ENCODE data around the gene BPIFB1. TPM values are rescaled to one million over a fixed set of nuclear protein-coding genes. Genes with fewer than 3 reads are reported as not detected.

Gene BPIFB1
- total and polyA plus RNA-seq, 2 donors (not counting 1 experiment from before 2014, with no cell fraction given) = not detected

- Histone ChIP-seq H3K4me1 (ENCODE audit: control insufficient read depth, extremely low read depth, insufficient read depth, low read length) (no peaks in the 10 kb centered on the region), H3K27ac (ENCODE audit: insufficient read depth, low read length) (no peak overlapping the region), H4K20me1 (ENCODE audit: control insufficient read depth, extremely low read depth, insufficient read depth, low read length) (no peaks in the 10 kb centered on the region), H3K9me3 (ENCODE audit: control insufficient read depth, insufficient read depth, low read depth, low read length) (no peaks in the 10 kb centered on the region), H3K27me3 (ENCODE audit: control insufficient read depth, insufficient read depth, low read length) (peaks cover 4% of the 10 kb centered on the region), H3K36me3 (ENCODE audit: control insufficient read depth, insufficient read depth, low read length) (no peaks in the 10 kb centered on the region), H3K9ac (ENCODE audit: insufficient read depth, low read length) (no peak overlapping the region), H2AFZ (ENCODE audit: low read length) (no peak overlapping the region), H3K4me3 (replicated peaks in 1 of 4; ENCODE audit: control extremely low read depth in 1 of 4, insufficient read depth in 1 of 4, low read depth in 3 of 4, low read length in 4 of 4) (no peak overlapping the region), H3K79me2 (ENCODE audit: control insufficient read depth, insufficient read depth, low read length) (no peaks in the 10 kb centered on the region), H3K4me2 (ENCODE audit: extremely low read depth, insufficient read depth, low read length) (no peak overlapping the region)
- no peak for TF ChIP-seq EZH2 (IDR thresholded peaks at IDR 0.05; ENCODE audit: low read length, missing control alignments)
- no peak for TF ChIP-seq CTCF (conservative IDR thresholded peaks at IDR 0.05 in 1 of 2, IDR thresholded peaks at IDR 0.05 in 1 of 2; ENCODE audit: low read depth in 1 of 2, low read length in 2 of 2)
- no peak for DNase-seq (ENCODE audit: low read depth in 2 of 2)
Measured at GRCh38 chr20:33284284-33284683, 1.3 kb downstream of the BPIFB1 start.

GRCh38 chr20:33284937-33285336 lies 1.9 kb downstream of the BPIFB1 start:
- TF ChIP-seq EZH2 (IDR thresholded peaks at IDR 0.05; ENCODE audit: low read length, missing control alignments) = no peak
- TF ChIP-seq CTCF (conservative IDR thresholded peaks at IDR 0.05 in 1 of 2, IDR thresholded peaks at IDR 0.05 in 1 of 2; ENCODE audit: low read depth in 1 of 2, low read length in 2 of 2) = no peak
- Histone ChIP-seq H3K4me2 (ENCODE audit: extremely low read depth, insufficient read depth, low read length) (no peak overlapping the region), H3K36me3 (ENCODE audit: control insufficient read depth, insufficient read depth, low read length) (no peaks in the 10 kb centered on the region), H3K27me3 (ENCODE audit: control insufficient read depth, insufficient read depth, low read length) (peaks cover 4% of the 10 kb centered on the region), H3K27ac (ENCODE audit: insufficient read depth, low read length) (no peak overlapping the region), H3K4me3 (replicated peaks in 1 of 4; ENCODE audit: control extremely low read depth in 1 of 4, insufficient read depth in 1 of 4, low read depth in 3 of 4, low read length in 4 of 4) (no peak overlapping the region), H3K4me1 (ENCODE audit: control insufficient read depth, extremely low read depth, insufficient read depth, low read length) (no peaks in the 10 kb centered on the region), H3K79me2 (ENCODE audit: control insufficient read depth, insufficient read depth, low read length) (no peaks in the 10 kb centered on the region), H4K20me1 (ENCODE audit: control insufficient read depth, extremely low read depth, insufficient read depth, low read length) (no peaks in the 10 kb centered on the region), H2AFZ (ENCODE audit: low read length) (no peak overlapping the region), H3K9me3 (ENCODE audit: control insufficient read depth, insufficient read depth, low read depth, low read length) (no peaks in the 10 kb centered on the region), H3K9ac (ENCODE audit: insufficient read depth, low read length) (no peak overlapping the region)
- DNase-seq (ENCODE audit: low read depth in 2 of 2) = no peak

- Histone ChIP-seq H3K4me3 (replicated peaks in 1 of 4; ENCODE audit: control extremely low read depth in 1 of 4, insufficient read depth in 1 of 4, low read depth in 3 of 4, low read length in 4 of 4) (no peak overlapping the region), H3K4me1 (ENCODE audit: control insufficient read depth, extremely low read depth, insufficient read depth, low read length) (no peaks in the 10 kb centered on the region), H3K27me3 (ENCODE audit: control insufficient read depth, insufficient read depth, low read length) (peaks cover 4% of the 10 kb centered on the region), H3K36me3 (ENCODE audit: control insufficient read depth, insufficient read depth, low read length) (no peaks in the 10 kb centered on the region), H3K9me3 (ENCODE audit: control insufficient read depth, insufficient read depth, low read depth, low read length) (no peaks in the 10 kb centered on the region), H3K9ac (ENCODE audit: insufficient read depth, low read length) (no peak overlapping the region), H4K20me1 (ENCODE audit: control insufficient read depth, extremely low read depth, insufficient read depth, low read length) (no peaks in the 10 kb centered on the region), H3K27ac (ENCODE audit: insufficient read depth, low read length) (no peak overlapping the region), H2AFZ (ENCODE audit: low read length) (no peak overlapping the region), H3K4me2 (ENCODE audit: extremely low read depth, insufficient read depth, low read length) (no peak overlapping the region), H3K79me2 (ENCODE audit: control insufficient read depth, insufficient read depth, low read length) (no peaks in the 10 kb centered on the region)
- no peak for TF ChIP-seq EZH2 (IDR thresholded peaks at IDR 0.05; ENCODE audit: low read length, missing control alignments)
- no peak for TF ChIP-seq CTCF (conservative IDR thresholded peaks at IDR 0.05 in 1 of 2, IDR thresholded peaks at IDR 0.05 in 1 of 2; ENCODE audit: low read depth in 1 of 2, low read length in 2 of 2)
- DNase-seq (ENCODE audit: low read depth in 2 of 2) = no peak
Measured at GRCh38 chr20:33285861-33286495, 3.0 kb downstream of the BPIFB1 start.

All from fibroblast of lung (primary cell).